D721Med (cell line): ENCODE results near the gene ZDHHC14.

Source experiments
- DNase-seq: peaks from one replicate; pipeline ENCODE4 v3.0.0; 2011; ENCODE audit warnings: low spot score; ENCODE audit not compliant: insufficient read length
- FAIRE-seq: peaks from 2 replicates; lab custom pipeline; 2011; peaks lifted over from hg19 to GRCh38; lab: Jason Lieb, UNC
- CTCF ChIP-seq: IDR thresholded peaks from 2 replicates; pipeline ENCODE4 v1.5.1; 2012; ENCODE audit warnings: mild to moderate bottlenecking, control low read depth; ENCODE audit not compliant: insufficient read depth; ENCODE audit errors: missing control alignments

ZDHHC14 gene

GRCh38 chr6:157343732-157344131 is 37.3 kb upstream of the ZDHHC14 start:
- FAIRE-seq, result no peak
- TF ChIP-seq CTCF, result no peak
- no peak for DNase-seq

GRCh38 chr6:157346373-157346772 is 34.6 kb upstream of the ZDHHC14 start:
- TF ChIP-seq CTCF, result no peak
- FAIRE-seq (no peak), DNase-seq (no peak)

- TF ChIP-seq CTCF, result no peak
- FAIRE-seq, result no peak
- DNase-seq, result no peak
Measured at GRCh38 chr6:157358287-157358686, 22.7 kb upstream of the ZDHHC14 start.

- TF ChIP-seq CTCF, result no peak
- FAIRE-seq, result no peak
- DNase-seq, result no peak
Measured at GRCh38 chr6:157361886-157362285, 19.1 kb upstream of the ZDHHC14 start.

- FAIRE-seq, result no peak
- TF ChIP-seq CTCF, result no peak
- no peak for DNase-seq
Measured at GRCh38 chr6:157364705-157365104, 16.3 kb upstream of the ZDHHC14 start.

GRCh38 chr6:157366648-157367047 is 14.3 kb upstream of the ZDHHC14 start:
- DNase-seq, result no peak
- TF ChIP-seq CTCF, result no peak
- no peak for FAIRE-seq

GRCh38 chr6:157368359-157369049 is 12.5 kb upstream of the ZDHHC14 start:
- DNase-seq (no peak), FAIRE-seq (no peak)
- no peak for TF ChIP-seq CTCF
